ENCODE measurements around the gene DUSP8.

- TF ChIP-seq ZFP30 (CRISPR knock-in tag; IDR thresholded peaks at IDR 0.05) (no peak), RARB (CRISPR knock-in tag; IDR thresholded peaks at IDR 0.05) (no peak), ZC3H10 (CRISPR knock-in tag; IDR thresholded peaks at IDR 0.05) (no peak), BACH2 (CRISPR knock-in tag; IDR thresholded peaks at IDR 0.05; ENCODE audit: borderline replicate concordance) (no peak), ARNTL (CRISPR knock-in tag; IDR thresholded peaks at IDR 0.05; ENCODE audit: borderline replicate concordance, low read depth) (no peak), PATZ1 (CRISPR knock-in tag; IDR thresholded peaks at IDR 0.05; ENCODE audit: borderline replicate concordance) (no peak), ZNF565 (CRISPR knock-in tag; conservative IDR thresholded peaks at IDR 0.05; ENCODE audit: low read depth) (no peak), ZFP3 (CRISPR knock-in tag; IDR thresholded peaks at IDR 0.05) (no peak), ZNF70 (CRISPR knock-in tag; IDR thresholded peaks at IDR 0.05) (no peak), SNAI2 (CRISPR knock-in tag; IDR thresholded peaks at IDR 0.05) (no peak)
Measured at GRCh38 chr11:1546536-1547466, 25.3 kb downstream of the DUSP8 start.

All from SK-N-SH treated with all-trans-retinoic acid at 6 μM for 48 hours (cell line).